ENCODE results near the gene LRP2. TPM values are rescaled to one million over a fixed set of nuclear protein-coding genes. Genes with fewer than 3 reads are reported as not detected.

LRP2 gene
- total and polyA plus RNA-seq, 5 donors, result 0.16 to 0.66 (median 0.33) TPM

GRCh38 chr2:169104848-169105247, 257.5 kb downstream of the LRP2 start:
- no peak for ATAC-seq
- intact Hi-C loops (cut with DNase I), result loop anchor here in 2 of 4 donors (10.0 kb wide), 1 partner anchor 140 kb away; no protein-coding TSS in a partner anchor
- WGBS, result 91% methylated on average over 1 of the region's 1 CpG
- H3K4me3 ChIP-seq (ENCODE audit: low read length), result no peak overlapping the region
- no peaks in the 10 kb centered on the region for H3K4me1 ChIP-seq (ENCODE audit: control insufficient read depth, insufficient read depth, low read length)
- no peaks in the 10 kb centered on the region for H3K9me3 ChIP-seq (ENCODE audit: control insufficient read depth, low read length)
- no peak for DNase-seq
- H3K27me3 ChIP-seq (ENCODE audit: control insufficient read depth, insufficient read depth), result no peaks in the 10 kb centered on the region
- no peak overlapping the region for H3K27ac ChIP-seq (ENCODE audit: low read length)

GRCh38 chr2:169095621-169096105, 266.7 kb downstream of the LRP2 start:
- intact Hi-C loops (cut with DNase I), result no loop called here

GRCh38 chr2:169094676-169095075, 267.7 kb downstream of the LRP2 start:
- Histone ChIP-seq H3K27me3 (ENCODE audit: control insufficient read depth, insufficient read depth) (no peaks in the 10 kb centered on the region), H3K4me1 (ENCODE audit: control insufficient read depth, insufficient read depth, low read length) (no peaks in the 10 kb centered on the region), H3K27ac (ENCODE audit: low read length) (no peak overlapping the region), H3K9me3 (ENCODE audit: control insufficient read depth, low read length) (no peaks in the 10 kb centered on the region), H3K4me3 (ENCODE audit: low read length) (no peak overlapping the region)
- ATAC-seq (no peak), DNase-seq (no peak)
- intact Hi-C loops (cut with DNase I), result no loop called here
- WGBS, result 94% methylated on average over 1 of the region's 1 CpG

More at GRCh38 chr2:169095621-169096105, 266.7 kb downstream of the LRP2 start:
- DNase-seq (no peak), ATAC-seq (peak; percentile 32 to 57)
- Histone ChIP-seq H3K4me3 (ENCODE audit: low read length) (no peak overlapping the region), H3K27ac (ENCODE audit: low read length) (peak overlapping the region; percentile 16), H3K27me3 (ENCODE audit: control insufficient read depth, insufficient read depth) (no peaks in the 10 kb centered on the region), H3K4me1 (ENCODE audit: control insufficient read depth, insufficient read depth, low read length) (no peaks in the 10 kb centered on the region), H3K9me3 (ENCODE audit: control insufficient read depth, low read length) (no peaks in the 10 kb centered on the region)
- 61% methylated on average over 5 of the region's 5 CpGs for WGBS

GRCh38 chr2:169093535-169093934, 268.8 kb downstream of the LRP2 start:
- Histone ChIP-seq H3K27me3 (ENCODE audit: control insufficient read depth, insufficient read depth) (no peaks in the 10 kb centered on the region), H3K27ac (ENCODE audit: low read length) (no peak overlapping the region), H3K4me3 (ENCODE audit: low read length) (no peak overlapping the region), H3K9me3 (ENCODE audit: control insufficient read depth, low read length) (no peaks in the 10 kb centered on the region), H3K4me1 (ENCODE audit: control insufficient read depth, insufficient read depth, low read length) (peaks cover 3% of the 10 kb centered on the region)
- DNase-seq (no peak), ATAC-seq (peak in 1 of 2 donors; percentile 23)
- intact Hi-C loops (cut with DNase I), result no loop called here
- 50% methylated on average over 2 of the region's 2 CpGs for WGBS

- Histone ChIP-seq H3K27me3 (ENCODE audit: control insufficient read depth, insufficient read depth) (no peaks in the 10 kb centered on the region), H3K4me3 (ENCODE audit: low read length) (no peak overlapping the region), H3K4me1 (ENCODE audit: control insufficient read depth, insufficient read depth, low read length) (peaks cover 3% of the 10 kb centered on the region), H3K9me3 (ENCODE audit: control insufficient read depth, low read length) (no peaks in the 10 kb centered on the region), H3K27ac (ENCODE audit: low read length) (no peak overlapping the region)
- ATAC-seq (peak in 1 of 2 donors; percentile 34), DNase-seq (peak in 2 of 3 donors; percentile 28 to 43)
- intact Hi-C loops (cut with DNase I), result no loop called here
- WGBS, result 80% methylated on average over 8 of the region's 8 CpGs
Observed at GRCh38 chr2:169091761-169092519, 270.4 kb downstream of the LRP2 start.

GRCh38 chr2:169091256-169091655, 271.1 kb downstream of the LRP2 start:
- ATAC-seq (no peak), DNase-seq (no peak)
- H3K27me3 ChIP-seq (ENCODE audit: control insufficient read depth, insufficient read depth), result no peaks in the 10 kb centered on the region
- H3K4me1 ChIP-seq (ENCODE audit: control insufficient read depth, insufficient read depth, low read length), result peaks cover 3% of the 10 kb centered on the region
- intact Hi-C loops (cut with DNase I), result no loop called here
- WGBS, result 87% methylated on average over 3 of the region's 3 CpGs
- H3K4me3 ChIP-seq (ENCODE audit: low read length), result no peak overlapping the region
- no peaks in the 10 kb centered on the region for H3K9me3 ChIP-seq (ENCODE audit: control insufficient read depth, low read length)
- H3K27ac ChIP-seq (ENCODE audit: low read length), result no peak overlapping the region

- no peaks in the 10 kb centered on the region for H3K9me3 ChIP-seq (ENCODE audit: control insufficient read depth, low read length)
- H3K27ac ChIP-seq (ENCODE audit: low read length), result no peak overlapping the region
- WGBS, result 78% methylated on average over 6 of the region's 6 CpGs
- peaks cover 3% of the 10 kb centered on the region for H3K4me1 ChIP-seq (ENCODE audit: control insufficient read depth, insufficient read depth, low read length)
- intact Hi-C loops (cut with DNase I), result no loop called here
- DNase-seq, result no peak
- H3K27me3 ChIP-seq (ENCODE audit: control insufficient read depth, insufficient read depth), result no peaks in the 10 kb centered on the region
- H3K4me3 ChIP-seq (ENCODE audit: low read length), result no peak overlapping the region
- no peak for ATAC-seq
Observed at GRCh38 chr2:169090133-169090820, 272.1 kb downstream of the LRP2 start.

GRCh38 chr2:169089182-169089581, 273.2 kb downstream of the LRP2 start:
- Histone ChIP-seq H3K4me1 (ENCODE audit: control insufficient read depth, insufficient read depth, low read length) (peaks cover 3% of the 10 kb centered on the region), H3K27me3 (ENCODE audit: control insufficient read depth, insufficient read depth) (no peaks in the 10 kb centered on the region), H3K9me3 (ENCODE audit: control insufficient read depth, low read length) (no peaks in the 10 kb centered on the region), H3K27ac (ENCODE audit: low read length) (no peak overlapping the region), H3K4me3 (ENCODE audit: low read length) (no peak overlapping the region)
- ATAC-seq, result no peak
- intact Hi-C loops (cut with DNase I), result loop anchor here in 1 of 4 donors (10.0 kb wide), 1 partner anchor 124 kb away; no protein-coding TSS in a partner anchor
- WGBS, result 58% methylated on average over 2 of the region's 2 CpGs
- no peak for DNase-seq

- intact Hi-C loops (cut with DNase I), result loop anchor here in 1 of 4 donors (10.0 kb wide), 1 partner anchor 123 kb away; no protein-coding TSS in a partner anchor
- ATAC-seq, result no peak
Observed at GRCh38 chr2:169087757-169088379, 274.5 kb downstream of the LRP2 start.

GRCh38 chr2:169086893-169087467, 275.4 kb downstream of the LRP2 start:
- 91% methylated on average over 3 of the region's 3 CpGs for WGBS
- Histone ChIP-seq H3K27ac (ENCODE audit: low read length) (no peak overlapping the region), H3K27me3 (ENCODE audit: control insufficient read depth, insufficient read depth) (no peaks in the 10 kb centered on the region), H3K9me3 (ENCODE audit: control insufficient read depth, low read length) (no peaks in the 10 kb centered on the region), H3K4me3 (ENCODE audit: low read length) (no peak overlapping the region), H3K4me1 (ENCODE audit: control insufficient read depth, insufficient read depth, low read length) (peaks cover 3% of the 10 kb centered on the region)
- ATAC-seq, result peak in 1 of 2 donors; percentile 17
- intact Hi-C loops (cut with DNase I), result loop anchor here in 1 of 4 donors (10.0 kb wide), 1 partner anchor 122 kb away; no protein-coding TSS in a partner anchor
- no peak for DNase-seq

More at GRCh38 chr2:169087757-169088379, 274.5 kb downstream of the LRP2 start:
- 72% methylated on average over 6 of the region's 6 CpGs for WGBS
- H3K27me3 ChIP-seq (ENCODE audit: control insufficient read depth, insufficient read depth), result no peaks in the 10 kb centered on the region
- peaks cover 3% of the 10 kb centered on the region for H3K4me1 ChIP-seq (ENCODE audit: control insufficient read depth, insufficient read depth, low read length)
- no peak for DNase-seq
- no peaks in the 10 kb centered on the region for H3K9me3 ChIP-seq (ENCODE audit: control insufficient read depth, low read length)
- no peak overlapping the region for H3K4me3 ChIP-seq (ENCODE audit: low read length)
- no peak overlapping the region for H3K27ac ChIP-seq (ENCODE audit: low read length)
